Occipital lobe (tissue), 2 donors: Measurements from ENCODE around the gene DMRTB1. TPM values are rescaled to one million over a fixed set of nuclear protein-coding genes. Genes with fewer than 3 reads are reported as not detected.

ENCODE experiments used
- DNase-seq: peaks from one replicate; lab custom pipeline; 2025; lab: John Stamatoyannopoulos, UW
- total RNA-seq: library from RNA; depleted of rRNA; stranded (reverse); fragments of >200 nt; gene quantifications from one replicate; pipeline ENCODE4 v1.2.3, GENCODE V29; 2014

Gene DMRTB1
- total RNA-seq, 1 donor from 2014 or later, result not detected

GRCh38 chr1:53508056-53508990 is 49.1 kb downstream of the DMRTB1 start:
- DNase-seq, result no peak

DNA sequence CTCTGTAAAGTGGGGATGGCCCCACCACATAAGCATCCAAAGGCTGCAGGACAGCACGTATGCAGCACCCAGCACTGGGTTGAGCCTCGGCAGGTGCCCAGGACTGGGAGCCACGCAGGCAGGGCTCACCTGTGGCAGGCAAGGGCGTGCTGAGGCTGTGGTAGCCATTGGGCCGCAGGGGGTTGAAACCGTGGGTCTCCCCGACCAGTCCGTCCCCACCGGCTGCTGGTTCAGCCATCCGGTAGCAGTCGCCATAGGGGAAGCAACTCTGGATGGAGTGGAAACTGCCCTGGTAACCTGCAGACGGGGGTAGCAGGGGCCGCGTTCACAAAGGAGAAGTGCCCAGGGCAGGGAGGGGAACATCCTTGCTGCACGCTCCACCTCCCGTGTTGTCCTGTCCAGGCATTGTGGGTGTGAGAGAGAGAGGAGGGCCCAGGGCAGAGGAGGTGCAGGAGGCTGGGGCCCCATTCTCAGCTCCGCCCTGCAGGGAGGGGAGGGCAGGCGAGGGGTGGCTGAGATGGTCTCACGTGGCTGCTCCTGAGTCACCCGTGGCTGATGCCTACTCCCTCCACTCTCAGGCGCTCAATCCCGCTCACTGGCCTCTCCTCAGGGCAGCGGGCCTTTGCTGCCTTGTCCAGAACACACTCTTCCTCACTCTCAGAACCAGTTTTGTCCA is 49.9 kb downstream of the DMRTB1 start:
- DNase-seq, result no peak

DNA sequence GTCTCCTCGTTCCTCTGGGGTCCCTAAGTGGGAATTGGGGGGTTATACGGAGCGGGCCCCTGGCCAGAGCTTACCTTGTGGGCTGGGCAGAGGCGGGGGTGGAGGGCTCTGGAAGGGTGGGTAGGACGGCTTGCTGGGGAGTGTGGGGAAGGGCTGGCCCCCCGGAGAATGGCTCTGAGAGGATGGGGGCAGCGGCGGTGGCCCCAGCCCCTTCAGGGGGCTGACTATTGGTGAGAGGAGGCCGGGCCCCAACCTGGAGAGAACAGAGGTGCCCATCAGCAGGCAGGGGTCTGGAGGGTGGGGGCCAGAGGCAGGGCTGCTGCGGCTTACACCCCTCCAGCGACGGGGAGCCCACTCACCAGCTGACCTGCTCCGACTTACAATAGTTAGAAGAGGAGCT is 50.6 kb downstream of the DMRTB1 start:
- no peak for DNase-seq

- DNase-seq, result no peak
Observed at GRCh38 chr1:53510215-53510614, 51.0 kb downstream of the DMRTB1 start.

GRCh38 chr1:53511323-53511932 is 52.2 kb downstream of the DMRTB1 start:
- DNase-seq, result no peak

DNA sequence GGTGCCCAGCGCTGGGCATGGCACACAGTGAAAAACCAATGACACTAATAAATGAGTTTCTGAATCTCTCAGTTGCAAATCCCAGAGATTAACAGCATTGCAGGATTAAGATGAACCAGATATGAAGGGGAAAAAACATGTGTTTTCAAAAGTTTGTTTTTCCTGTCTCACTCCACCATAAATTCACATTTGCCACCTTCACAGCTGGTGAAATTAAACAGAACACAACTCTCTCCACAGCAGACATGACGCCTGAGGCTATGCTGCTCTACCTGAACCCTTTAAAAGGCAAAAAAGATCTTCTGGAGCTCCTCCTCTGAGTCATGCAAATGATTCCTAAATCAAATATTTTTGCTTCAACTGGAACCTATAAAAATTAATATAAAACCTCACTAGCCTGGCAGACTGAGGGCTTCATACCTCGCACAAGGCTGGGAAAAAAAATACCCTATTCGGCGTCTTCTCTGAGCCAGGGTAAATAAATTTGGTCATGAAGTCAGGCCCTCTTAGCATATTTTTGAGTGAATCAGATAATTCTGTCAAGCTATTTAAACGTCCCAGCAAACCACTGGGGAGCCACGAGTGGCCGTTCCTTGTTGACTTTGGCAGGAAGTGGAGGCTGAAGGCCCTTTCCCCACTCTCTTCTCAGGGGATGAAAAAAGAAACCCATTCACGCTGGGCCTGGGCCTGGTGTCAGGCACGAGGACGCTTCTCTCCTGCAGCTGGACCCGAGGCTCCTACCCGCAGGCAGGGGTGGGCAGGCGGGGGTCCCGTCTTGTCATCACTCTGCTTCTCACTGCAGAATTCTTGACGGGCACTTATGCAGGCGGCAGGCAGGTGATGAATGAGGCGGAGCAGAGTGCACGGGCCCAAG is 53.0 kb downstream of the DMRTB1 start:
- no peak for DNase-seq

DNA sequence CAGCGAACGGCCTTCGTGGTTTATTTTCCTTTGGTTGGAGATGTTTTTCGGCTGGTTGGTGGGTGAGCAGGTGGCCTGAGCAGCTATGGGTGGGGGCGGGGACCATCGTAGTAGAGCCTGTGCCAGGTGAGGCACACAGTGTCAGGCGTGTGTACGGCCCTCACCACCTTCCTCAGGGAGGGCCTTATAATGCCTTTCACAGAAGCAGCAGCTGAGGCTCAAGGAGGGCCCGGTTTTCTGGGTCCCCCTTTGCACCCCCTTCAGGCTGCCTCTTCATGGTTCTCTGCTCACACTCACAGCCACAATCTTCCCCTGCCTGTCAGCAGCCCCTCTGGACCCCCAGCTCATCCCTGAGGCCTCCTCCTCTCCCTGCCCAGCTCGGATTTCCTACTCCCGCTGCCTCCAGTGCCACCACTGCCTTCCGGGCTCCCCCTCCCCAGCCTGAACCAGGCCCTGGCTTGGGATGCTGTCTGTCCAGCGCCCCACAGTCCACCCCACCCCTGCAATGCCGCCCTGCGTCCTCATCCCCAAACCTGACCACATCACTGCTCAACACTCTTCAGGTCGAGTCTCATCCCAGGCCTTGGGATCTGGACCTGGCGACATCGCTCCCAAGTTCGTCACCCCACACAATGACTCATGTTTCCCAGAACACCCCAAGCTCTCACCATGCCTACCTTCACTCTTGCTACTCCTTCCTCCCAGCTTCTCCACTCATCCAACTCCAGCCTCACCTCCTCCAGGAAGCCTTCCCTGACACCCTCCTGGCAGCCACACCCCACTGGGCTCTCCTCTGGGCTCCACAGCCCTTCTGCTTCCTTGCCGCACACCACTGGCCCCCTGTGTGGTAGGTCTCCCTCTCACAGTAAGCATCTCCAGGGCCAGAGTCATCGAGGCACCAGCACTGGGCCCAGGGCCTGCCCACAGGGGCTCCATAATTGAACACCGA is 53.9 kb downstream of the DMRTB1 start:
- DNase-seq, result no peak

GRCh38 chr1:53513846-53514245 is 54.6 kb downstream of the DMRTB1 start:
- DNase-seq, result no peak

GRCh38 chr1:53514436-53514835 is 55.2 kb downstream of the DMRTB1 start:
- DNase-seq, result no peak

DNA sequence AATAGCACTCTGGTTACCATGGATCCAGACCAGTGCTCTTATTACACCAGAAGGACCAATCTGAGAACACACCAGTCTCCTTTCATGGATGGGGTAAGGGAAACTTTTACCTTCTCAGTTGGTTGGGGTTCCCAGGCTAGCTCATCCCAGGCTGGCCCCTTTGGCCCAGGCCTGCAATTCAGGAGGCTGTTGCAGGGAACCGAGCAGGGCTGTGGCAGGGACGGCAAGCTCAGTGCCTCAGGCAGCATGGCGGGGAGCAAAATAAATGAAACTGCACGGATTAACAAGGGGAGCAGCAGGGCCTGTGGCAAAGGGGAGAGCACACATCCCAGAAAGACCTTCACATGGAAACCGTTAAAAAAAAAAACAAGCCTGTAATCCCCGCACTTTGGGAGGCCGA is 57.0 kb downstream of the DMRTB1 start:
- no peak for DNase-seq

Other genes starting within 250 kb of the DMRTB1 start
- 48.4 TPM for gene CZIB, start 238.8 kb upstream of the DMRTB1 start, total RNA-seq
- 18.2 TPM for gene MAGOH, start 220.9 kb upstream of the DMRTB1 start, total RNA-seq
- 86.6 TPM for gene LRP8, start 131.3 kb upstream of the DMRTB1 start, total RNA-seq